ENCODE measurements around the gene HDAC4. TPM values are rescaled to one million over a fixed set of nuclear protein-coding genes. Genes with fewer than 3 reads are reported as not detected.

HDAC4 gene
- total RNA-seq, 6 donors from 2014 or later = 16.1 to 108 (median 45.0) TPM

DNA sequence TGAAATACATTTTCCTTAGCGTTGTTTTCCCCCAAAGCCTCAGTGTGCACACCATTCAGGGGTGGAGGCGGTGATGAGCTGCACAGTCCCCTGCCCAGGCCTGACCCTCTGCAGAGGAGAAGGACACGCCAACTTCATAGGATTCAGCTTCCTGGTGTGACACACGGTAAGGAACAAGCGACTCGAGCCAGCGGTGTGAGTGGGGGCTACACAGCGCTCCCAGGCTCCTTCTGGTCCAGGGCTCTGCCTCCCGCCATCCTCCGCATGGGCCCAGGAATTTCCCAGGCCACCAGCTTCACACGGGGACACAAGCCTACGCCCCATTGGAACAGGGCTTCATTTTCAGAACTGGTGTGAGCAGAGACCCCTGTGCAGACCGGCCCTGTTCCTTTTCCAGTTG is 272.1 kb downstream of the HDAC4 start:
- ATAC-seq (ENCODE audit: low FRiP score in 2 of 2) (no peak), DNase-seq (no peak)
- peaks cover 21 to 84% (median 64%) of the 10 kb centered on the region in 4 donors for H3K36me3 ChIP-seq
- TF ChIP-seq, protein P1, sequence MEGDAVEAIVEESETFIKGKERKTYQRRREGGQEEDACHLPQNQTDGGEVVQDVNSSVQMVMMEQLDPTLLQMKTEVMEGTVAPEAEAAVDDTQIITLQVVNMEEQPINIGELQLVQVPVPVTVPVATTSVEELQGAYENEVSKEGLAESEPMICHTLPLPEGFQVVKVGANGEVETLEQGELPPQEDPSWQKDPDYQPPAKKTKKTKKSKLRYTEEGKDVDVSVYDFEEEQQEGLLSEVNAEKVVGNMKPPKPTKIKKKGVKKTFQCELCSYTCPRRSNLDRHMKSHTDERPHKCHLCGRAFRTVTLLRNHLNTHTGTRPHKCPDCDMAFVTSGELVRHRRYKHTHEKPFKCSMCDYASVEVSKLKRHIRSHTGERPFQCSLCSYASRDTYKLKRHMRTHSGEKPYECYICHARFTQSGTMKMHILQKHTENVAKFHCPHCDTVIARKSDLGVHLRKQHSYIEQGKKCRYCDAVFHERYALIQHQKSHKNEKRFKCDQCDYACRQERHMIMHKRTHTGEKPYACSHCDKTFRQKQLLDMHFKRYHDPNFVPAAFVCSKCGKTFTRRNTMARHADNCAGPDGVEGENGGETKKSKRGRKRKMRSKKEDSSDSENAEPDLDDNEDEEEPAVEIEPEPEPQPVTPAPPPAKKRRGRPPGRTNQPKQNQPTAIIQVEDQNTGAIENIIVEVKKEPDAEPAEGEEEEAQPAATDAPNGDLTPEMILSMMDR (IDR thresholded peaks at IDR 0.05) = no peak
- TF ChIP-seq POLR2AphosphoS5 (IDR thresholded peaks at IDR 0.05) = no peak
- H3K27ac ChIP-seq = no peak overlapping the region
- H3K4me3 ChIP-seq = no peak overlapping the region
- 89 to 96% methylated on average over 13 of the region's 13 CpGs for WGBS, 2 donors
- no peaks in the 10 kb centered on the region for H3K27me3 ChIP-seq
- H3K9me3 ChIP-seq = no peaks in the 10 kb centered on the region
- H3K4me1 ChIP-seq = no peaks in the 10 kb centered on the region

DNA sequence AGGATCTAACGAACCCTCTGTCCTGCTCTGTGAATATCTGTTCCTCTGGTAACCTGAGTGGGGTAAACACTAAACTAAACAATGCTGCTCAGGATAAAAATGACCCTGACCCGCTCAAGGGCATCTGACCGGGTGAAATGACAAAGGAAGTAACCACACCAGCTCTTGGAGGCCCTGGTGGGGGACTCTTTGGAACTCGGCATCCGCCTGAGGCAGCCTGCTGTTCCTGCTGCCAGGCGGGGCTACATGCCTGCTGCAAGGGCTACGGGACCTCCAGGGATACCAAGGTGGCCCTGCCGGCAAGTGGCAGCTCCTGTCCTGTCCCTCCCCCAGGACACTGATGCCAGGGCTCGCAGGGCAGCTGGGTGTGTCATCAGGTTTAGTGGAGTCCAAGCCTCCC is 273.3 kb downstream of the HDAC4 start:
- TF ChIP-seq POLR2AphosphoS5 (IDR thresholded peaks at IDR 0.05) = no peak
- TF ChIP-seq, protein P1 (IDR thresholded peaks at IDR 0.05) = no peak
- TF ChIP-seq POLR2A (IDR thresholded peaks at IDR 0.05) = no peak
- TF ChIP-seq EP300 (IDR thresholded peaks at IDR 0.05) = no peak
- WGBS, 2 donors = 78 to 91% methylated on average over 8 to 9 of the region's 9 CpGs
- peaks cover 18 to 75% (median 53%) of the 10 kb centered on the region in 4 donors for H3K36me3 ChIP-seq
- peaks cover 0 to 5% (median 0%) of the 10 kb centered on the region in 4 donors for H3K4me1 ChIP-seq
- no peak overlapping the region for H3K27ac ChIP-seq
- DNase-seq = peak in 1 of 2 donors; percentile 44
- H3K27me3 ChIP-seq = no peaks in the 10 kb centered on the region
- no peak overlapping the region for H3K4me3 ChIP-seq
- ATAC-seq (ENCODE audit: low FRiP score in 2 of 2) = no peak
- H3K9me3 ChIP-seq = no peaks in the 10 kb centered on the region

DNA sequence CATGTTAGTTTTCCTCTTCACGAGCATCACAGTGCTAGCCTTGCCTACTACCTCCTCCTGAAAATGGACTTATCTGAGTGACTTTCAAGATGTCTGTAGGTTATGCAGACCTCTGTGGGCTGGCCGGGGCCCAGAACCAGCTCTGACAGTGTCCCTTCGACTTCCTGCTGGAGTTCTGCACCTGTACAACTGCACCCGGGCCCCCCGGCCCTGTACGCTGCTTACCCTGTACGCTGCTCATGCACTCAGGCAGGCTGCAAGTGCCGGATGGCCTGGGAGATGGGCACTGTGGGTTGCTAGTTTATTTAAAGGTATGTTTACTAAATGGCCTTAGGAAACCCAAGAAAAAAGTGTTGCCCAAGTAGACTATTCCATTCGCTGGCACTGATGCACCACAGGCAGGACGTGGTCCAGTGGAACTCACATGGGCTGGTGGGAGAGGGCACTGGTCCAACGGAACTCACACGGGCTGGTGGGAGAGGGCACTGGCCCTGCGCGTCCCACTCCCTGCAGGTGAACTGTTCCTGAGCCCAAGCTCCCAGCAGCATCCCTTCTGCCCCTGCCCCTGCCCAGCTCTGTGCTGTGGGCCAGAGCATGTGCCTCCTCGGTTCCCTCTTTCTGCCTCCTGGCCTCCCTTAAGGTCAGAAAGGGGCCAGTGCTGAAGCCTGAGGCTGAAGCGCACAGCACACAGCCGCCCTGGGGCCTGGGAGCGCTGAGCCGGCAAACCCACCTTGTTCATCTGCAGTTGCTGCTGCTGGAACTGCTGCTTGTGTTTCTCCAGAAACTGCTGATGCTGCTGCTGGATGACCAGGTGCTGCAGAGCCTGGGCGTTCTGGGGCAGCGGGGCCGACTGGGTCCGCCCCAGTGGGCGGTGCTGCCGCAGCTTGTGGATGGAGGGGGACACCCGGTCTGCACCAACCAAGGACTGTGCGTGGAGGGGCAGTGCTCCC is 274.8 kb downstream of the HDAC4 start:
- Histone ChIP-seq H3K36me3 (peaks cover 18 to 60% (median 38%) of the 10 kb centered on the region in 4 donors), H3K9me3 (no peaks in the 10 kb centered on the region)
- WGBS, 2 donors = 96% methylated on average over 23 to 26 of the region's 27 CpGs

DNA sequence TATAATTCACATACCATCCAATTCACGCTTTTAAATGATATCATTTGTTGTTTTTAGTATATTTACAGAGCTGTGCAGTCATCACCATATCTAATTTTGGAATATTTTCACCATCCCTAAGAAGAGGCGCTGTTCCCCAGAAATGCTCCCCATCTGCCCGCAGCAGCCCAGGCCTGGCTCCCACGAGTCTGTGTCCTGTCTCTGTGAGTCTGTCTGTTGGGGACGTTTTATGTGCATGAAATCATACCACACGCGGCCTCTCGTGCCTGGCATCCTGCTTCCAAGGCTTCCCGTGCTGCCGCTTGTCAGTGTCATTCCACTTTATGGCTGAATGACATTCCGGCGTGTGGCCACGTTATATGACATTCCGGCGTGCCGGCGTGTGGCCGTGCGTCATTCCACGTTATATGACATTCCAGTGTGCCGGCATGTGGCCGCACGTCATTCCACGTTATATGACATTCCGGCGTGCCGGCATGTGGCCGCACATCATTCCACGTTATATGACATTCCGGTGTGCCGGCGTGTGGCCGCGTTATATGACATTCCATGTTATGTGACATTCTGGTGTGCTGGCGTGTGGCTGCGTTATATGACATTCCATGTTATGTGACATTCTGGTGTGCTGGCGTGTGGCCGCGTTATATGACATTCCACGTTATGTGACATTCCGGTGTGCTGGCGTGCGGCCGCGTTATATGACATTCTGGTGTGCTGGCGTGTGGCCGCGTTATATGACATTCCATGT is 276.5 kb downstream of the HDAC4 start:
- H3K4me3 ChIP-seq = no peak overlapping the region
- H3K27ac ChIP-seq = no peak overlapping the region
- no peaks in the 10 kb centered on the region for H3K9me3 ChIP-seq
- DNase-seq = peak in 1 of 2 donors; percentile 54
- H3K27me3 ChIP-seq = no peaks in the 10 kb centered on the region
- peaks cover 18 to 48% (median 27%) of the 10 kb centered on the region in 4 donors for H3K36me3 ChIP-seq
- TF ChIP-seq POLR2A (IDR thresholded peaks at IDR 0.05) (no peak), EP300 (IDR thresholded peaks at IDR 0.05) (no peak), POLR2AphosphoS5 (IDR thresholded peaks at IDR 0.05) (no peak)
- TF ChIP-seq, protein P1 (IDR thresholded peaks at IDR 0.05) = no peak
- no peak for ATAC-seq (ENCODE audit: low FRiP score in 2 of 2)
- 93 to 95% methylated on average over 48 of the region's 48 CpGs for WGBS, 2 donors
- peaks cover 6 to 26% (median 12%) of the 10 kb centered on the region in 4 donors for H3K4me1 ChIP-seq

More for the DNA sequence above, 274.8 kb downstream of the HDAC4 start:
- no peak overlapping the region for H3K4me3 ChIP-seq
- no peaks in the 10 kb centered on the region for H3K27me3 ChIP-seq
- DNase-seq = peak in 1 of 2 donors; percentile 69
- TF ChIP-seq, protein P1 (IDR thresholded peaks at IDR 0.05) = no peak
- TF ChIP-seq EP300 (IDR thresholded peaks at IDR 0.05) (no peak), POLR2A (IDR thresholded peaks at IDR 0.05) (no peak), POLR2AphosphoS5 (IDR thresholded peaks at IDR 0.05) (no peak)
- no peak overlapping the region for H3K27ac ChIP-seq
- no peak for ATAC-seq (ENCODE audit: low FRiP score in 2 of 2)
- peaks cover 0 to 18% (median 8%) of the 10 kb centered on the region in 4 donors for H3K4me1 ChIP-seq
